Hepatocyte (in vitro differentiated cells): Measurements from ENCODE around the gene COX4I2. TPM values are rescaled to one million over a fixed set of nuclear protein-coding genes. Genes with fewer than 3 reads are reported as not detected.

Source experiments
- DNase-seq: peaks from one replicate; pipeline ENCODE4 v3.0.0-alpha.2; 2016; ENCODE audit warnings: low spot score
- H2AFZ ChIP-seq: fragments of 200-600 bp; sonication (generic); 2 replicates; pipeline ENCODE4 v1.6.0; 2016; ENCODE audit warnings: antibody characterized with exemption, mild to moderate bottlenecking
- H3K27ac ChIP-seq: fragments of 200-600 bp; sonication (generic); 2 replicates; pipeline ENCODE4 v1.5.1; 2016; ENCODE audit warnings: mild to moderate bottlenecking
- H3K27me3 ChIP-seq: fragments of 200-600 bp; sonication (generic); 2 replicates; pipeline ENCODE4 v1.6.1; 2016
- H3K36me3 ChIP-seq: fragments of 200-600 bp; sonication (generic); replicated peaks from 2 replicates; pipeline ENCODE4 v1.5.1; 2016; ENCODE audit warnings: low read depth; ENCODE audit not compliant: insufficient read depth
- H3K4me1 ChIP-seq: fragments of 200-600 bp; sonication (generic); 2 replicates; pipeline ENCODE4 v1.5.1; 2016; ENCODE audit warnings: mild to moderate bottlenecking, moderate library complexity; ENCODE audit not compliant: insufficient read depth
- H3K4me2 ChIP-seq: fragments of 200-600 bp; sonication (generic); 2 replicates; pipeline ENCODE4 v1.6.0; 2016
- H3K4me3 ChIP-seq: fragments of 200-600 bp; sonication (generic); 2 replicates; pipeline ENCODE4 v1.5.1; 2016; ENCODE audit warnings: mild to moderate bottlenecking
- H3K79me2 ChIP-seq: fragments of 200-600 bp; sonication (generic); 2 replicates; pipeline ENCODE4 v1.6.0; 2017; ENCODE audit warnings: mild to moderate bottlenecking
- H3K9me2 ChIP-seq: fragments of 200-600 bp; sonication (generic); replicated peaks from 2 replicates; pipeline ENCODE4 v1.6.0; 2017; ENCODE audit warnings: mild to moderate bottlenecking; ENCODE audit not compliant: insufficient read depth
- H3K9me3 ChIP-seq: fragments of 200-600 bp; sonication (generic); 2 replicates; pipeline ENCODE4 v1.5.1; 2016; ENCODE audit warnings: low read depth, mild to moderate bottlenecking
- H4K20me1 ChIP-seq: fragments of 200-600 bp; sonication (generic); 2 replicates; pipeline ENCODE4 v1.6.0; 2016; ENCODE audit warnings: mild to moderate bottlenecking; ENCODE audit not compliant: insufficient read depth, poor library complexity, severe bottlenecking
- CTCF ChIP-seq: fragments of 200-600 bp; sonication (generic); IDR thresholded peaks from 2 replicates; pipeline ENCODE4 v1.5.1; 2016; ENCODE audit warnings: antibody characterized with exemption, mild to moderate bottlenecking; ENCODE audit not compliant: poor library complexity
- EZH2 ChIP-seq: fragments of 200-600 bp; sonication (generic); IDR thresholded peaks from 2 replicates; pipeline ENCODE4 v1.6.1; 2016; ENCODE audit warnings: antibody characterized with exemption, mild to moderate bottlenecking, borderline replicate concordance
- EZH2phosphoT487 ChIP-seq: fragments of 200-600 bp; sonication (generic); IDR thresholded peaks from one replicate; pipeline ENCODE4 v1.6.1; 2018; ENCODE audit warnings: antibody characterized with exemption, mild to moderate bottlenecking, low read depth, moderate library complexity; ENCODE audit not compliant: unreplicated experiment, severe bottlenecking
- WGBS: methylation state at CpG from one replicate; pipeline ENCODE4 v1.1.6; 2016; ENCODE audit warnings: low lambda C conversion rate; ENCODE audit errors: missing lambda C conversion rate; 5-methylcytosine and 5-hydroxymethylcytosine counted together
- polyA plus RNA-seq: library from polyadenylated mRNA; unstranded; fragments of >200 nt; fragmentation: Nextera tagmentation; extraction: Ambion mirVana; gene quantifications from 2 replicates; pipeline ENCODE4 v1.2.1, GENCODE V29; 2016
- total RNA-seq: library from RNA; depleted of rRNA; stranded (reverse); fragments of >200 nt; gene quantifications from 2 replicates; pipeline ENCODE4 v1.2.3, GENCODE V29; 2014

COX4I2 gene
- total and polyA plus RNA-seq, 2 experiments from 2014 or later: 0.37 to 3.6 TPM

- peak; percentile 41 for DNase-seq
- no peaks in the 10 kb centered on the region for H3K36me3 ChIP-seq
- no peaks in the 10 kb centered on the region for H3K9me3 ChIP-seq
- 81% methylated on average over 2 of the region's 2 CpGs for WGBS
- H3K79me2 ChIP-seq: no peaks in the 10 kb centered on the region
- H3K4me1 ChIP-seq: no peaks in the 10 kb centered on the region
- H3K9me2 ChIP-seq: no peaks in the 10 kb centered on the region
- H2AFZ ChIP-seq: no peak overlapping the region
- TF ChIP-seq CTCF (no peak), EZH2 (no peak)
- H3K27ac ChIP-seq: peak overlapping the region; percentile 12
- H4K20me1 ChIP-seq: no peaks in the 10 kb centered on the region
- H3K4me3 ChIP-seq: no peak overlapping the region
- H3K27me3 ChIP-seq: no peaks in the 10 kb centered on the region
- no peak overlapping the region for H3K4me2 ChIP-seq
Measured at GRCh38 chr20:31630187-31630790, 7.4 kb upstream of the COX4I2 start.

GRCh38 chr20:31632548-31633338 is 5.0 kb upstream of the COX4I2 start:
- Histone ChIP-seq H3K9me3 (no peaks in the 10 kb centered on the region), H2AFZ (no peak overlapping the region), H3K27me3 (no peaks in the 10 kb centered on the region), H3K9me2 (no peaks in the 10 kb centered on the region), H3K4me2 (no peak overlapping the region), H3K27ac (no peak overlapping the region), H3K4me3 (no peak overlapping the region), H3K4me1 (no peaks in the 10 kb centered on the region), H4K20me1 (no peaks in the 10 kb centered on the region), H3K79me2 (no peaks in the 10 kb centered on the region), H3K36me3 (no peaks in the 10 kb centered on the region)
- no peak for TF ChIP-seq EZH2
- no peak for TF ChIP-seq CTCF
- TF ChIP-seq EZH2phosphoT487: no peak
- WGBS: 93% methylated on average over 40 of the region's 40 CpGs
- no peak for DNase-seq

GRCh38 chr20:31633339-31633914 is 4.3 kb upstream of the COX4I2 start:
- Histone ChIP-seq H4K20me1 (no peaks in the 10 kb centered on the region), H3K79me2 (no peaks in the 10 kb centered on the region), H3K4me3 (no peak overlapping the region), H3K27ac (no peak overlapping the region), H3K9me3 (no peaks in the 10 kb centered on the region), H3K36me3 (no peaks in the 10 kb centered on the region), H3K27me3 (no peaks in the 10 kb centered on the region), H3K4me1 (peaks cover 4% of the 10 kb centered on the region), H2AFZ (no peak overlapping the region), H3K4me2 (no peak overlapping the region), H3K9me2 (no peaks in the 10 kb centered on the region)
- TF ChIP-seq EZH2phosphoT487: no peak
- no peak for TF ChIP-seq EZH2
- TF ChIP-seq CTCF: no peak
- WGBS: 82% methylated on average over 14 of the region's 14 CpGs
- peak; percentile 41 for DNase-seq
